Measurements from ENCODE around the gene USP53. TPM values are rescaled to one million over a fixed set of nuclear protein-coding genes. Genes with fewer than 3 reads are reported as not detected.

USP53 gene
- total and polyA plus RNA-seq, 9 of the 15 experiments (the other 6 are each of a cell fraction or from before 2014, with no cell fraction given): 2.9 to 9.6 (median 8.3) TPM

- TF ChIP-seq MGA (IDR thresholded peaks at IDR 0.05): peak; percentile 95
- TF ChIP-seq STAT6 (CRISPR knock-in tag; IDR thresholded peaks at IDR 0.05): no peak
- no peak; the same call in 1 of the 2 replicates for TF ChIP-seq CREM (IDR thresholded peaks at IDR 0.05; ENCODE audit: low read depth)
- TF ChIP-seq SMARCB1 (IDR thresholded peaks at IDR 0.05; ENCODE audit: insufficient read length, low read depth): no peak
- peak in 1 of 2 experiments; percentile 32; a peak in 1 of 3 replicates for TF ChIP-seq CBX3 (IDR thresholded peaks at IDR 0.05; ENCODE audit: borderline replicate concordance in 1 of 2, low read length in 2 of 2)
- TF ChIP-seq MAFK (IDR thresholded peaks at IDR 0.05; ENCODE audit: low read length): 0 out of 2 replicates have a peak, but pooled peaks have one; percentile 12
- TF ChIP-seq ZKSCAN1 (IDR thresholded peaks at IDR 0.05; ENCODE audit: low read depth, low read length): 0 out of 2 replicates have a peak, but pooled peaks have one; percentile 26
- TF ChIP-seq ESRRB (CRISPR knock-in tag; IDR thresholded peaks at IDR 0.05; ENCODE audit: borderline replicate concordance): no peak
- TF ChIP-seq ASH1L (IDR thresholded peaks at IDR 0.05; ENCODE audit: borderline replicate concordance, low read depth, partially characterized antibody): no peak
These were observed 87.8 kb downstream of the USP53 start (continued) for GRCh38 chr4:119300101-119300978.
